GM19324 (cell line): ENCODE results near the gene TSEN54.
"Not testable (repeated sequence)": the region's sequence is repeated elsewhere in the genome, so short reads cannot be mapped to it uniquely, and the experiment has no call there.

Source experiments
- ATAC-seq: cut with Tn5 transposase; IDR thresholded peaks from one replicate; pipeline ENCODE4 v1.9.1; 2021; ENCODE audit warnings: mild to moderate bottlenecking, moderate library complexity; ENCODE audit not compliant: unreplicated experiment, low FRiP score

TSEN54 gene

DNA sequence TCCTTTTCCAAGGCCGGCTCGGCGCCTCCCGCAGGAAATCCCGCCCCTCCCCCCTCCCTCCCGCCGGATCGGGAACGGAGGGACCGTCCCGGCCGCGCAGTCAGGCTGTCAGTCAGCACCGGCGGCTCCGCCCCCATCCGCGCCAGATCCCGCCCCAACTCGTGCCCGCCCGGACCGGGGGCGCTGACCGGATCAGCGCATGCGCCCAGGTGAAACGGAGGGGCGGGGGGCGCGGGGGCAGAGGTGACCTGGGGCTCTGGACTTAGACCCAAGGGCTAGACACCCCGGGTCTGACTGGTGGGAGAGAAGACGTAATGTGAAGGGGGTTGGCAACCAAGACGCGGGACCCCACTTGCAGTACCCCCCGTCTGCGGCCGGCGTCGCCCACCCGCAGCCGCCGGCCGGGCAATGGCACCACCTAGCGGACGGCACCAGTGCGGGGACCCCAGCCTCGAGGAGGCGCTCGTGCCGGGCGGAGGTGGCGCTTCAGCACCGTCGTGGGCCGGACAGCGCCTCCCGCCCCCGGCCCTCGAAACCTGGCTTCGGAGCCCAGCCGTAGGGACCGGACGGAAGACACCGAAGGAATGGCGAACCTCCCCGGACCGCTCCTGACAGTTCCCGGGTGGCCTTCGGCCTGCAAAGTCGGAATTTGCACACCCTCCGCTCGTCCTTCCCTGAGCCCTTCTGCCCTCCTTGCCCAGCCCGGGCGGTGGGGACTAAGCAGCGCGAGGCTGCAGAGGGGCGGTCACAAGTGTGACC lies 653 bp upstream of the TSEN54 start, which contains the start of gene CASKIN2:
CASKIN2 (minus strand) TSS at position 42 of the 759 bp plus-strand sequence. CDS start 1,733 bp downstream, outside the sequence.
- ATAC-seq, result peak; percentile 50

DNA sequence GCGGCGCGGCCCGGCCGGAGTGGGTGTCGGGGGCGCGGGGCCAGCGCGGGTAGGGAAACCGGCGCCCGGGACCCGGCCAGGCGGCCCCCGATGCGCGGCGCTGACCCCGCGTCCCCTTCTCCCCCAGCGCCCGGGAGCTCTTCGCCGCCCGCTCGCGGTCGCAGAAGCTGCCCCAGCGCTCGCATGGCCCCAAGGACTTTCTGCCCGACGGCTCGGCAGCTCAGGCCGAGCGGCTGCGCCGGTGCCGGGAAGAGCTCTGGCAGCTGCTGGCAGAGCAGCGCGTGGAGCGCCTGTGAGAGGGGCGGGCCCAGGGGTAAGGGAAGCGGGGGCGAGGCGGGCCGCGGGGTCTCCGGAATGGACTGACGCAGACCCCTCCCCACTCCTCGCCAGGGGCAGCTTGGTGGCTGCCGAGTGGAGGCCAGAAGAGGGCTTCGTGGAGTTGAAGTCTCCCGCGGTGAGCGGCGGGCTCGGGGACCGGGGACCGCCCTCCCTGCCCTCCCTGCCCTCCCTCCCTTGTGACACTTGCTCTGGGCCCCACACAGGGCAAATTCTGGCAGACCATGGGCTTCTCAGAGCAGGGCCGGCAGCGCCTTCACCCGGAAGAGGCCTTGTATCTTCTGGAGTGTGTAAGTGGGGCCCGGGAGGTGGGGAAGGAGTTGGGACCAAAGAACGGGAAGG lies 430 bp downstream of the TSEN54 start:
- ATAC-seq, result peak; percentile 26

DNA sequence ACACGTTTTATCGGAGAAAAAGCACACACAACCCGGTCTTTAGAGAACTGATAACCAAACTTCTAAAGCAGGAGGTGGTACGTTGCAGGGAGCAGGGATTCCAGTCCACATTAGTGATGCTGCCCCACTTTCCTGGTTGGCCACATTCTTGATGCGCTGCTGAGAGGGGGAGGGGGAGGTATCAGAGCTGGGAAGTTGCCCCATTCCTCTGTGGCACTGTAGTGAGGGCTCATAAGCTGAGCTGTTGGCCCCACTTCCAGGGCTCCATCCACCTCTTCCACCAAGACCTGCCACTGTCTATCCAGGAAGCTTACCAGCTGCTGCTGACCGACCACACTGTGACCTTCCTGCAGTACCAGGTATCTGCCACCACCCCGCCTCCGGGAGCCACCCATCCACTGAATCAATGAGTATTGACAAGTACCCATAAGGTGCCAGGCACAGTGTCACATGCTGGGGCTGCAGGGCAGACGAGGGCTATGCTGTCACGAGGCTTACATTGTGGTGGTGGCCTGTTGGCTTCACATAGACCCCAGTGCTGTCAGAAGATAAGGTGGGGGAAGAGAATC lies 1.1 kb downstream of the TSEN54 start:
- no peak for ATAC-seq

DNA sequence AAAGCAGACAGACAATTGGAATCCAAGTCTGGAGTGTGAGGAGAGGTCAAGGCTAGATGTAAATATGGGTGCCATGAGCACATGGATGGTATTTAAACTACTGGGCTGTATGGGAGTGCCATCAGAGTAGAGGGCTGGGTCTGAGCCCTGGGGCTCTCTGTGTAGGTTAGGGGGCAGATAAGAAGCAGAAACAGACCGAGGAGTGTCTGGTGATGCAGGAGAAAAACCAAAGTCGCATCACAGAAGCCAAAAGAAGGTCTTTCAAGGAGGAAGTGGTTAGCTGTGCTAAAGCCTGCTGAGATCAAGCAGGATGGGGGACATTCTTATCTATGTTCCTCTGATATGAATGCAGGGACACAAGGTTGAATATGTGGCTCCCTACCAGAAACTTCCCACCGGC lies 1.9 kb downstream of the TSEN54 start:
- no peak for ATAC-seq

DNA sequence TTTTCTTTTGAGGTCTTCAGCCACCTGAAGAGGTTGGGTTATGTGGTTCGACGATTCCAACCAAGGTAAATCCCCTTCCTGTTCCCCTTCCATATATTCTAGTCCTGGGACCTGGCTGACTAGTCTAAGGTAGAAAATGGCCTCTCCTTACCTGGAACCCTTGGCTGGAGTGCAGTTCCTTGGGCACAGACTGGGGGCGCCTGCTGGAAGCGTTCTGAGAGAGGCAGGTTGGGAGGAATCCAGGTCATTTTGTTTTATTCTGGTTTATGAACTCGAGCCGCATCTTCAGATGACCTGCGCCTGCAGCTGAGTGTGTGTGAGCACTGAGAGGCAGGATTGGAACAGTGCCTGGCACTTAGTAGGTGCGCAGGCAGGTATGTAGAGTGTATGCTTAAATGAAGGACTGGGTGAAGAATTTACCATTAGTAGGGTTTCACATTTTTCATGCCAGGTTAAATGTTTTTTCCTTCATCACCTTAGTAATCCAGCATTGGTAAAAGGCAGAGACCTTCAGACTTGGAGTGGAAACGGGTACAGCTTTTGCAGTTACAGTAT lies 2.7 kb downstream of the TSEN54 start:
- ATAC-seq, result no peak

DNA sequence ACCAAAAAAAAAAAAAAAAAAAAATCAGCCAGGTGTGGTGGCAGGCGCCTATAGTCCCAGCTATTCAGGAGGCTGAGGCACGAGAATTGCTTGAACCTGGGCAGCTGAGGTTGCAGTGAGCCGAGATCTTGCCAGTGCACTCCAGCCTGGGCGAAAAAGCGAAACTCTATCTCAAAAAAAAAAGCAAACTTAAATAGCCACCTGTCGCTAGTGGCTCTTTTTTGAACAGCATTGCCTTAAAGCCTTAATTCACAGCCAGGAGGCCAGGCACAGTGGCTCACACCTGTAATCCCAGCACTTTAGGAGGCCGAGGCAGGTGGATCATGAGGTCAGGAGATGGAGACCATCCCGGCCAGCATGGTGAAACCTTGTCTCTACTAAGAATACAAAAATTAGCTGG lies 4.1 kb downstream of the TSEN54 start:
- ATAC-seq, result not testable (repeated sequence)

DNA sequence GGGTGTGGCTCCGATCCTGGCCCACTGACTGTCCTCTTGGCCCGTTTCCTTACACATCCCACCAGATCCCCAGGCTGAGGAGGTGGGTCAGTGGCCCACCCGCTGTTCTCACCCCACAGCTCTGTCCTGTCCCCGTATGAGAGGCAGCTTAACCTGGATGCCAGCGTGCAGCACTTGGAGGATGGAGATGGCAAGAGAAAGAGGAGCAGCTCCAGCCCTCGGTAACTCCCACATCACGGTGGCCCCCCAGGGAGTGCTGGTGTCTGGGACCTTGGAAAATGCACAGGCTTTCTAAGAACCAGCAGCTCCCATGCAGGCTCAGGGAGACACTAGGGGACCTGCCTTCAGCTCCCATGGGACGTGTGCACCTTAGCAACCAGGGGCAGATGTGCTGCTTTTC lies 5.0 kb downstream of the TSEN54 start:
- no peak for ATAC-seq

DNA sequence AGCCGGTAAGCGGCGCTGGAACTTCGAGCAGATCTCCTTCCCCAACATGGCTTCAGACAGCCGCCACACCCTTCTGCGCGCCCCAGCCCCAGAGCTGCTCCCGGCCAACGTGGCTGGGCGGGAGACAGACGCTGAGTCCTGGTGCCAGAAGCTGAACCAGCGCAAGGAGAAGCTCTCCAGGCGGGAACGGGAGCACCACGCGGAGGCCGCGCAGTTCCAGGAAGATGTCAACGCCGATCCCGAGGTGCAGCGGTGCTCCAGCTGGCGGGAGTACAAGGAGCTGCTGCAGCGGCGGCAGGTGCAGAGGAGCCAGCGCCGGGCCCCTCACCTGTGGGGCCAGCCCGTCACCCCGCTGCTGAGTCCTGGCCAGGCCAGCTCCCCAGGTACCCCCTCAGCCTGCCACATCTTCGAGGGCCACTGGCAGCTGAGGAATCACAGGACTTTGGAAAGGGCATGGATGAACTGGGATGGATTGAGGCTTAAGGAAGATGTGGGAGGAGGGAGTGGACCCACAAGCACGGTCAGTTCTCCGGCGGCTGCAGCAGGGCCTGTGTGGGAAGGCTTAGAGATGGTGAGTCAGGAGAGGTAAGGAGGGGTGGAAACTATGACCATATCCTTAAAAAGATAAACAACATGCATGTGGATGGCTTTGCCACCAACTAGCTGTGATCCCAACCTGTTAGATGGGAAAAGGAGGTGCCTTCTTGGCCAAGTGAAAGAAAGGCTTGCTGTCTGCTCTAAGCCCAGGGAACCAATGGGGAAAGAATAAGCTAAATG lies 5.8 kb downstream of the TSEN54 start:
- ATAC-seq, result no peak

DNA sequence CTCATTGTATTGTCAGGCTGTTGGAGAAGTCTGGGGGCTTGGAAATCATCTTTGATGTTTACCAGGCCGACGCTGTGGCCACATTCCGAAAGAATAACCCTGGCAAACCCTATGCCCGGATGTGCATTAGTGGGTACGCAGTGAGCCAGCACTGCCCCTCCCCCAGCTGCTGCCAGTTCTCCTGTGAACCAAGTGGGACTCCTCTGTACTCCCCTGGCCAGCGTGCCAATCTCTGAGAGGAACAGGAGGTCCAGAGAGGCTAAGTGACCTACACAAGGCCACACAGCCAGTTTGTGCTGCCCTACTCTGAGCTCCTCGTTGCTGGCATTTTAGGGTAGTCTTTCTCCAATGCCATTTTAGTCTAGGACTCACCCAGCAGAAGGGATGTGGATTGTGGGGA lies 7.3 kb downstream of the TSEN54 start:
- ATAC-seq, result no peak

DNA sequence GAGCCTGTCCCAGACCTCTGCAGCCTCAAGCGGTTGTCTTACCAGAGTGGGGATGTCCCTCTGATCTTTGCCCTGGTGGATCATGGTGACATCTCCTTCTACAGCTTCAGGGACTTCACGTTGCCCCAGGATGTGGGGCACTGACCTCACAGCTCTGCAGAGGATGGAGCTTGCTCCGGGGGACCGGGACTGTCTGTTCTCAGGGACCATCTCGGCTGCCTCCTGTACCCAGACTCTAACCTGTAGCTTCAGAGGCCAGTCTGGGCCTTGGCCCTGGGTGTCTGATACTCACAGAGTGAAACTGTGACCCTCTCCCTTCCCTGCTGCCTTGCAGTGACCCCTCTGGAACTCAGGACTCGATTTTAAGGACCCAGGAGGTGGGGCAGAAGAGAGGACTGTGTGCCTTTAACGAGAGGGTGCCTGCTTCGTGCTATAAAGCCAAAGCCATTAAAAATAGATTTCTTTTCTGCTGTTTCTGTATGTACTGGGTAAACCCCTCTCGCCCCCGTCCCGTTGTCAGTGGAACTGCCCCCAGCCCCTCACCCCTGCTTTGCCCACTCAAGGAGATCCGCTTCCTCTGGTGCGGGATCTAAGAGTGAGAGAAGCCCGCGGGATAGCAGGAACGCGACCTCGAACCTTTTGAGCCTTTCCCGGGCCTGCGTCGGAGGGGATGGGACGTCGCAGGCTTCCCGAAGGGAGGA lies 8.1 kb downstream of the TSEN54 start:
- ATAC-seq, result no peak

DNA sequence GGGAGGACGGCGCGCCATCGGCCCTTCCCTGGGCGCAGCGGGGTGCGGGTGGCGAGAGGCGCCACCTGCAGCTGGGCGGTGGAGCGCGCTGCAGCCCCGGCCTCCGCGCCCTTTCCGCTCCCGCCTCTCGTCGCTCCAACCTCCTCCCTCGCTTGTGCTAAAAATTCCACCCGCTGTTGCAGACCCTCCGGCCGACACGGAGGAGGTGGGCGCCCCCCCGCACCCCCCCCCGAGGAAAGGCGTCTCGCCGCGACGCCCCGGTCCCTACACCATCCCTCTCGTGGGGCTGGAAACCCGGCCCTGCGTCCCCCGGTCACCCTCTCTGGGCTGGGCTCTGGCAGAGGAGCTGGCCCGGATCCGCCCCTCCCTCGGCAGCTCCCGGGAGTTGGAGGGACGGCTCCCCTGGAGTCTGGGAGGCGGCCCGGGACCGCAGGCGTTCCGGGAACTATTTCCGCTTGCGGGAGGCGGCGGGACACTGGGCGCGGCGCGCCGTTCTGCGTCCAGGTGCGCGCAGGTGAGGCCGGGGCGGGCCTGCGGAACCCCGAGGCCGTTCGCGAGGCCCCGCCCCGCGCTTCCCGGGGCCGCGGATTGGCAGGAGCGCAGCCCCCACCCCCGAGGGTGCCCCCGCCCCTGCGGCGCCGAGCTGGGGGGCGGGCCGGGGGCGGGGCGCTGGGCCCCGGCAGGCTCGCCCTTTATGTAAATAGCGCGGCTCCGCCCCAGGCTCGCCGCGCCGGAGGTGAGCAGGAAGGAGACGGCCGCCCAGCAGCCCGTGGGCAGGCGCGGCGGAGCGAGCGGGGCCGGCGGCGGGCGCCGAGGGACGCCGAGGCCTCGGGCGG lies 8.9 kb downstream of the TSEN54 start, which contains the start of gene LLGL2:
LLGL2 (plus strand) TSS at position 728 of the 836 bp plus-strand sequence. CDS start 17,730 bp downstream, outside the sequence.
- ATAC-seq, result peak; percentile 86

DNA sequence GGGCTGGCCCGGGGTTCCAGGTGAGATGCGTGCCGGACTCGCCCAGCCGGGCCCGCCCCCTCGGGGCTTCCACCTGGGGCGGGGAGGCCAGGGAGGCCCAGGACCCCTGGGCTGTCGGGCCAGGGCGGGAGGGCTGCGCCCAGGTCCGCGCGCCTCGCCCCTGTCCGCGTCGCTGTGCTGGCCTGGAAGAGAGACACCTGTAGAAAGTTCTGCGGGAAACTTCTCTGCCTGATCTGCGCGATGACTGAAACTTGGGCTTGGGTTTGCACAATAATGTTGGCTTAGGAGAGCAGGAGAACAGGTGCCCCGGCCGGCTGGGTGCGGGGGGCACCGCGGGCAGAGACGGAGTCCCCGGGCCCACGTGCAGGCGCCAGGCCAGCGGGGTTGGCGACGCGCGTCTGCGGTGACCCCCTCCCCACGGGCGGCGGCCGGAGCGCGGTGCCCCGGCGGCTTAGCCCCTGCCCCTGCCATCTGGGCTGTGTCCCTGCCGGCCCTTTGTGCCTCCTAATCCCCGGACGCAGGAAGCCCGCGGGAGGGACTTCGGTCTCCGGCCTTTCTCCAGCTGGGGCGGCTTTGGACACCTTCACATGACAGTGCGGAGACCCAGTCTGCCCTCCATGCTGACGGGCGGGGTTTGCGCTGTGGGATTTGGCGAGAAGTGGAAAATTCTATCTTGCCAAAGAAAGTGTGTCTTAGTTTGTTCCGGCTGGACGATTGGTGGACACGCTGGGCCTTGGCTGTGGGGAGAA lies 9.7 kb downstream of the TSEN54 start:
- ATAC-seq, result peak; percentile 11

DNA sequence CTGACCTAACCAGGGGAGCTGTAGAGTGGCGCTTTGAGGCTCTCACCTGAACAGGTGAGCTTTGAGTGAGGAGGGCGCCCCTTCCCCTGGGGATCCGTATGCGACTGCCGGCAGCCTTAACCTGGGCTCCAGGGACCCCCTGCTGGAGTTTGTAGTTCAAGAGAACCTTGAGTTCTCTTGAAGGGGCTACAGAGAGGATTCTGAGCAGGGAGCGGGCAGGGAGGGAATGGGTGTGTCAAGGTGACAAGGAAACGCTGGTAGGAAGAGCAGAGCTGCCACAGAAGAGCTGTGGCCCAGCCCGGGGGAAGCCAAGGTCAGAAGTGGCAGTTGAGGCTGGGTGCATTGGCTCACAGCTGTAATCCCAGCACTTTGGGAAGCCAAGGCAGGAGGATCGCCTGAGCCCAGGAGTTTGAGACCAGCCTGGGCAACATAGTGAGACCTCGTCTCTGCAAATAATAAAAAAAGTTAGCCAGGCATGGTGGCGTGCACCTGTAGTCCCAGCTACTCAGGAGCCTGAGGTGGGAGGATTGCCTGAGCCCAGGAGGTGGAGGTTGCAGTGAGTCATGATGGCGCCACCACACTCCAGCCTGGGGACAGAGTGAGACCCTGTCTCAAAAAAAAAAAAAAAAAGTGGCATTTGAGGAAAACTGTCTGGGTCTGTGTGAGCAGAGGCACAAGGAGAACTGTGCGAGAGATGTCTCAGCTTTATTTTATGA lies 10.4 kb downstream of the TSEN54 start:
- no peak for ATAC-seq

DNA sequence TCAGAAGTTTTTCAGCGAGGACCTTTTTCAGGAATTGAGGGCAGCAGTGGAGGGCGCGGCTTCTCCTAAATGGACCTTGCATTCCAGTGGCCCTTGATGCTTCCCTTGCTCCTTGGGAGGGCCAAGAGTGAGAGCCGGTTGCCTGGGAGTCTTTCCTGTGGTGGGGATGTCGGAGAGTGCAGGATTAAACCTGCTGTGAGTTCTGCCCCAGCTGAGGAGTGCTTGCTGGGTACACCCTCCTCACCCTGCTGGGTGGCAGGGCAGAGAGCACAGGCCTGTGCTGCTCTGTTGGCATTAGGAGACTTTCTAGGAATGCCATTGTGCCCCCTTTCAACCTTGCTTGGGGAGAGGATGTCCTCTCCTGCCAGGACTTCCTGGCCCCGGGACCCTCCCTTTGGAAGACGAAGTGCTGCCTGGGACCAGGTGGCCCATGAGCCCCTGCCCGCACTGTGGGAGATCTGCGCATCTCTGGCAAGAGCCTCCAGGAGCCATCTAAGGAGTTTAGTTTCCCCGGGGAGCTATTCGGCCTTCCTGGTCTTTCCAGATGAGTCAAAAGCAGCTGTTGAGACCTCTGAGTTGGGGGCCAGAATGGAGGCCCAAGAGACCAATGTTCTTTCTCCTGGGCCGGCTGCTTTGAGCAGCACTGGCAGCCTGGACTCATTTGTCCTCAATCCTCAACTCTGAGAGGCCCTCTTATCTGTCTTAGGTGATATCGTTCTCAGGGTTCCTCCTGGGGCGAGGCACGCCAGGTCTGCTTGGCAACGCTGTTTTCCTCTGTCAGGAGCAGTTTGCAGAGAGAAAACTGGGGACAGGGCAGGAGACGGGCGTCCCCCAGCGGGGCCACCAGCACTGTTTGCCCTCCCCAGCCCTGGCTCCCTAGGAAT lies 14.8 kb downstream of the TSEN54 start:
- ATAC-seq, result no peak

DNA sequence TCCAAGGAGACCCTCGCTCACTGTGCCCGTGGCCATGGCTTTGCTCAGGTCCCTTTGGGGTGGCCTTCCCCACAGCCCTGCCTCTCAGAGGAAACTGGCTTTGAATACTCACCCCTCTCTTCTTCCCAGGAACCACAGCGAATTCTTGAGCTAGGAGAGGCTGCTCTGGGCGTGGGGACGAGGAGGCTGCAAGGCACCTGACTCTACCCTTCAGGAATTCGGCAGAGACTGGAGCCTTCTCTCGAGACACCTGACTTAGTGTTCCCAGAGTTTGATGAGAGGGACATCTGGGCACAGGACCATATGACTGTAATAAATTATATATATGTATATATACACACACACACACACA lies 15.4 kb downstream of the TSEN54 start:
- ATAC-seq, result no peak

DNA sequence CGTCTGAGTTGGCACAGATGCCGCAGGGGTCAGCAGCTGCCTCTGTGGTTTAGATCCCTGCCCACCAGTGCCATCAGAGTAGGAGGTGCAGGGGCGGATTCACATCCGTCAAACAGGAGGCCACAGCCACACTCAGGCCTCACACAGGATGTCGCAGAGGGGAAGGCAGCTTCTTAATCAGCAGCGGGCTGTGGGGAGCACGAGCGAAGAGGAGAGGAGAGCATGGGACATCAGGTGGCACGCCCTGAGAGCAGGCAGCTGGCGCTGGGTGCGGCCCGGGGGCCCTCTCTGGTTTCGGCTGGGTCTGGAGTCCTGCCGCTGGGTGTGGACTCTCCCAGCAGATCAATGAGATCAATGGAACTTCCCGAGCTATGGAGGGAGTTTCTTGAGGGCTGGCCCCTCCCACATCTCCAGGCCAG lies 18.8 kb downstream of the TSEN54 start:
- ATAC-seq, result no peak

DNA sequence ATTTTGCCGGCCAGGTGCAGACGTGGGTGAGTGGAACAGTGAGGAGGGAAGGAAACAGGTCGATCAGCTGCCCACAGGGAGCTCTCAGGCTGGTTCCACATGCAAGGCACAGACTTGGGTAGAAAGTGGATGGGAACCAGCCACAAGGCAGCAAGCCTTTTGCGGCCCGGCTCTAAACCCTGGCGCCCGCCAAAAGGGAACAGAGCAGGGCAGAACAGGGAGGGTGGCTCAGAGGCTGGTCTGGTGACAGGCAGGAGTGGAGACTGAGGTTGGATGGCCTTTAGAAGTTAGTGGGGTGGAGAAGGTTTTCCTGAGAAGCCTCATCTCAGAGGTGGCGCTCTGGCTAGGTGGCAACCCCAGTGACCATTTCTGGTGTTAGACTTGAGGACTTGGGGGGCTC lies 19.5 kb downstream of the TSEN54 start:
- no peak for ATAC-seq
